LHCN-M2 (cell line): ENCODE data around the gene SNX22. TPM values are rescaled to one million over a fixed set of nuclear protein-coding genes. Genes with fewer than 3 reads are reported as not detected.

Experiments
- DNase-seq: peaks from one replicate; pipeline ENCODE4 v3.0.0-alpha.2; 2012; ENCODE audit warnings: low read depth
- total RNA-seq: library from RNA; depleted of rRNA; stranded (reverse); fragments of >200 nt; gene quantifications from 2 replicates; pipeline ENCODE4 v1.2.3, GENCODE V29; 2014

Gene SNX22
- total RNA-seq, 1 experiment from 2014 or later = 0.06 TPM

DNA sequence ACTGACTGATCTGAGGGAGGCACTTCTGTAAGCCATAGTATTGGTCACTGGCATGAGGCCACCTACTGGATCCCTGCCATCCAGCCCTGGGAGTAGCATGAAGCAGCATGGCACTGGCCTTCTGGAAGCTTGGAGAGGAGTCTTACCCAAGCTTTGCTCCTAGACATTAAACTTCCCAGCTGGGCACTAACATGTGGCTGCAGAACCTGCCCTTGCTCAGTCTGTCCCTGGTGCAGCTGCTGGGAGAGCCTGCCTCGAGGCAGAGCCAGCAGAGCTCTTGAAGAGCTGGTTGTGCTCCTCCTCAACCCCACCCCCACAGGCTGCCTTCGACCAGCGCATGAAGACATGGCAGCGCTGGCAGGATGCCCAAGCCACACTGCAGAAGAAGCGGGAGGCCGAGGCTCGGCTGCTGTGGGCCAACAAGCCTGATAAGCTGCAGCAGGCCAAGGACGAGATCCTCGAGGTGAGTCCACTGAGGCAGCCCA is 17.1 kb upstream of the SNX22 start:
- no peak for DNase-seq

DNA sequence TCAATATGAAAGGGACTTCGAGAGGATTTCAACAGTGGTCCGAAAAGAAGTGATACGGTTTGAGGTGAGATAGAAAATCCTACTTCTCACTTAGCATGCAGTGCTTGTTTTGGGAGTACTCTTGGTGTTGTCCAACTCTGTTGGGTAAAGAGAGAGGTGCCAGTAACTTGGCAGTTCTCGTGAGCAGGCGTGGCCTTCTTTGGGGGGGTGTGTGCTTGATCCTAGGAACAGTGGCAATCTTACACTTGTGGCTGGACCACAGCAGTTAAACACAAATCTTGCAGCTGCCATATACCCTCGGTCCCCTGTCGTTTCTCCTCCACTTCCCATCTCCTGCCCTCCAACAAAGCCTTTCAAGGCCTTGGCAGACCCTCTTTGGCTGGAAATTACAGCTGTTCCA is 15.2 kb upstream of the SNX22 start:
- no peak for DNase-seq

DNA sequence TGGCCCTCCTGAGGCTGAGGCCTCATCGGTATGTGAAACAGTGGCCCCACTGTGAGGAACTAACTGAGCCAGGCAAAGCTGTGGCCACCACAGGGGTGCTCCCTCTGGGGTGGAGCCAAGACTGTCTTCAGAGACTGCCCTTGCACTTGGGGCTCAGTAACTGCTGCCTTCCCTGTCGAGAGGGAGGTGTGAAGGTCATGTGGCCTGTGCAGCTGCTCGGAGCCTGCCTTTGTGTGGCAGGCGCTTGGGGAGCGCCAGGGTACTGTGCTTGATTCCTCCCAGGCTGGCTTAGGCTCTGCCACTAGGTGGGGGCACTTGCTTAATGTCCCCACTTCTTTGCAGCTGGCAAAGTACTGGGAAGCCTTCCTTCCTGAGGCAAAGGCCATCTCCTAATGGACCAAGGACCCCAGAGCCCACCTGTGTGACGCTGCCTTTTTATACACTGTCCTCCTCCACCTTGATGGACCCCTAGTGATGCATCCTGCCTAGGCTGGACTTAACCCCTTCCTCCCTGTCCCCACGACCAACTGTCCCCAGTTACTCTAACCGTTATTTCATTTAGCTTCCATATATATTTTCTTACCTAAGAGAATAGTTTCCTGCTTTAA is 14.2 kb upstream of the SNX22 start:
- peak; percentile 30 for DNase-seq

DNA sequence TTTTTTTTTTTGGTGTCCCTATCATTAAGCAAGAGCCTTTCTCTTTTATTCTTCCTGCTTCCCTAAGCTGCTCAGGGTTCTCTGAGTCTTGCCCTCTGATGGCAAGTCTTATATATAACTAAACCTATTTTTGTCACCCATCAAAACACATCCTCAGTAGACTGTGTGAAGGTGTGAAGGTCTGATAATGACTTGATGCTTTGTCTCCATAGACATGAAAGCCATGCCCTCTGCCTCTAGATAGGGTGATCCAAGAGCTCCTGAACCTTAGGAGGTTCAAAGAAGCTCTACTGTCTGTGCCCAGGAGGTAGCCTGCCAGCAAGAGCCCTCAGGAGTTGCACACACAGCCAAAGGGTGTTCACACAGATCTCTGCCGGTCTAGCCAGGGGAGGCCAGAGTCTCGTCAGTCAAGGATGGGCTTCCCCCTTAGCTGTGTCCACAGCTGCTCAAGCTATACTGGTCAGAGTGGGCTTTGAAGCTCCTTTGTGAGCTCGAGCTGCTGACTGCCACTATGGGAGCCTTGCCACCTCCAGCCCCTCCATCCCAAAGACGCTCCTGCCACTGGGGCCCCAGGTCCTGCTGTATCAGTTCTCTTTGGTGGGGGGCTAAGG is 13.1 kb upstream of the SNX22 start:
- no peak for DNase-seq

DNA sequence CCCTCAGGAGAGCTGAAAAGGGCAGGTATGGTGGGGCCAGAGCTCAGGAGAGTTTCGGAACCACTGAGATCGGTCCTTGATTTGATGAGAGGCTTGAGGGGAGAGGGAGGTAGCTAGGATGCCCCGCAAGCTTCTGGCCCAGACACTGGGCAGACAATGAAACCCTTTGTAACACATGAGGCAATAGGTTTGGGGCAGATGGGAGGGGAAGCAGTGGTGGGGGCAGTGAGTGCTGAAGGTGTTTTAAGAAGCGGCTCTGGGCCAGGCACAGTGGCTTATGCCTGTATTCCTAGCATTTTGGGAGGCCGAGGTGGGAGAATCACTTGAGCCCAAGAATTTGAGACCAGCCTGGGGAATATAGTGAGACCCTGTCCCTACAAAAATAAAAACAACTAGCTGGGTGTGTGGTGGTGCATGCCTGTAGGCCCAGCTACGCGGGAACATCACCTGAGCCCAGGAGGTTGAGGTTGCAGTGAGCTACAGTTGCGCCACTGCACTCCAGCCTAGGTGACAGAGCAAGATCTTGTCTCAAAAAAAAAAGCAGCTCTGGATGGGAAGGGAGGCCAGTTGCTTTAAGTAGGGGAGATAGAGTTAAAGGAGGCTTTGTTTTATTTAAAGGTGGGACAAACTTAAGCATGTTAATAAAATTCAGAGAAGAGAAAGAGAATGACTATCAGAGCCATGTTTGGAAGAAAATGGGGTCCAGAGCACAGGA is 9.6 kb upstream of the SNX22 start:
- no peak for DNase-seq

DNA sequence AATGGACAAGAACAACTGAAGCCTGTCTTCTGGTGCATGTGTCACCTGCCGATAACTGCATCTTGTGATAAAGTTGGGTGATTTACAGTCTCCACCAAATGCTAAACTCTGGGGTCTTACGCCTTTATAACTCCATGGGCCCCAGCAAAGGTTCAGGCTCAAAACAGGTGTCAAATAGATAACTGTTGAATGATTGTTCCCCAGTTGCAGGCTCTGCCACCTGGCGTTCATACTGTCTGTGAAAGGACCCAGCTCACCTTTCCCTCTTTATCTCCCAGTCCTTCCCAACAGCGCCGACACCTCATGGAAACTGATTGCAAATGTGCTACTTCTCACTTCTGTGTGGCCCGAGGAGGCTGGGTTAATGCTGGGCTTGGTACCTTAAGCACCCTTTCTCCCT is 8.3 kb upstream of the SNX22 start:
- no peak for DNase-seq

DNA sequence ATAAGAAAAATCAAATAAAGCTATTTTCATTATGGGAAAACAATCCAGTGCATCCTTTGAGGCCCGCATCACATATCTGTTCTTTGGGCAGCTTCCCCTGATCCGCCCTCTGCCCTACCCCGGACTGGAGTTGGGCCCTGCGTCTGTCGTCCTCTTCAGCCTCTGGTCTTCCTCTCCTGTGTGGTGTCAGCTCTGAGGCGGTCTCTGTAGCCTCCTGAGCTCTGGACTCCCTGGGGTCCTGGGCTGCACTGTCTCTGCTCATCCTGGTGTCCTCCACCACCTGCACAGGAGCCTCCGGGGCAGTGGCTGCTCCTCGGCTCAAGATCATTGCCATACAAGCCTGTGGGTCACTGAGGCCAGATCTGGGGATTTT is 7.4 kb upstream of the SNX22 start:
- DNase-seq = no peak

DNA sequence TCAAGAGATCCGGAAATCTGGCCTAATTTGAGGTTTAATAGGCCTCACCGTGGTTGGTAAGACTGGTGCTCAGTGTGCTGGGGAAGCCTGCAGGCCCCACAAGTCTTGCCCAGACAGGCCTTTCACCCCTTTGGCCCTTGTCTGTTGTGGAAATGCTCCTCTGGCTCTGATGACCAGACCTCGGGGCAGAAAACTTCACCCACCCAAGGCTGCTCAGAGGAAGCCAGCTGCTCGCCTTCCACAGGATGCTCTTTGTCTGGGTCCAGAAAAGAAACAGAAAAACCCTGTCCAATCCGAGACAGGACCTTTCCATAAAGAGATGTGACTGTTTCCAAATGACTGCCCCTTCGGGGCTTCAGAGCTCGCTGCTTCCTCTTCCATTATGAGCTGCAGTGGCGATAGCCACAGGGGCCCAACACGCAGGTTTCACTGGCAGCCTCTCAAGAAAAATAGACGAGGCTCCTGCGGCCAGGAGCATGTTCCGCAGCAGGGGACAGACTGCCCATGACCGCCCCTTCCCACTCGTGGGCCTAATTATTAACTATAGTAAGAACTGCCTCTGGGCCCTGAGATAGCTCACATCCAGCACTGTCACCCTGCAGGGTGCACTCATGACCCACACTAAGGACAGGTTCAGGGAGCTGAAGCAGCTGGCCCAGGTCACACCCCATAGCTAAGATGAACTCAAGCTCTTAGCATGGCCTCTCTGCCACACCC is 6.8 kb upstream of the SNX22 start:
- DNase-seq = no peak

DNA sequence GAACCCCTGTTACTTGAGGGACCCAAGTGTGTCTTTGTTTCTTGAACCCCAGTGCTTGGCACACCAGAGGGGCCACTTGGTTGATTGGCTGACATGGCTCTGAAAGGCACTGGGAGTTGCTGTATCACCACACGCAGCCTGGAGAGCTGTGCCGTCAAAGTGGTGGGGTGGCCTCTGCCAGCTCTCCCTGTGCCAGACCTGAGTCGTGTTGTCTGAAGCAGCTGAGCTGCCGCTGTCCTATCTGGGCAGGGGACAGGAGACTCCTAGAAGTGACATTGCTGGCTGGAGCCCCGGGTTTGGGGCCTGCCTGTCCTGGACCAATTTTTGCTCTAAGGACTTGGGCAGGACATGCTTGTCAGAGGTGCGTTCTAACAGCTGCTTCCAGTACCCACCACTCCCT is 5.5 kb upstream of the SNX22 start:
- DNase-seq = no peak

DNA sequence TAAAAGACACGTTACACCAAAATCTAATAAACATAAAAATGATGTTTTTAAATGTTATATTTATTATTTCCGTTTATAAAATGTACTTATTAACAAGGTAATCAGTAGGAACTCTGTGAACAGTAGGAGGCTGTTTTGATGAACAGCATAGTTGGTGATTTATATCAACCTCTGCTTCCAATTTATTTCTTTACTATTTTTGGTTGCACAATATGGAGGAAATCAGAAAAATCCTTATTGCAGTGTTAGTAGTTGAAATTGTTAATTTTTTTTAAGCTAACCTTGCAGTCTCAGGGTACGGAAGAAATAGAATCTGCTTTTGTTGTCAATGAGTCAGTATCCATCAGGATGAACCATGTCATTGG is 5.0 kb upstream of the SNX22 start:
- no peak for DNase-seq

DNA sequence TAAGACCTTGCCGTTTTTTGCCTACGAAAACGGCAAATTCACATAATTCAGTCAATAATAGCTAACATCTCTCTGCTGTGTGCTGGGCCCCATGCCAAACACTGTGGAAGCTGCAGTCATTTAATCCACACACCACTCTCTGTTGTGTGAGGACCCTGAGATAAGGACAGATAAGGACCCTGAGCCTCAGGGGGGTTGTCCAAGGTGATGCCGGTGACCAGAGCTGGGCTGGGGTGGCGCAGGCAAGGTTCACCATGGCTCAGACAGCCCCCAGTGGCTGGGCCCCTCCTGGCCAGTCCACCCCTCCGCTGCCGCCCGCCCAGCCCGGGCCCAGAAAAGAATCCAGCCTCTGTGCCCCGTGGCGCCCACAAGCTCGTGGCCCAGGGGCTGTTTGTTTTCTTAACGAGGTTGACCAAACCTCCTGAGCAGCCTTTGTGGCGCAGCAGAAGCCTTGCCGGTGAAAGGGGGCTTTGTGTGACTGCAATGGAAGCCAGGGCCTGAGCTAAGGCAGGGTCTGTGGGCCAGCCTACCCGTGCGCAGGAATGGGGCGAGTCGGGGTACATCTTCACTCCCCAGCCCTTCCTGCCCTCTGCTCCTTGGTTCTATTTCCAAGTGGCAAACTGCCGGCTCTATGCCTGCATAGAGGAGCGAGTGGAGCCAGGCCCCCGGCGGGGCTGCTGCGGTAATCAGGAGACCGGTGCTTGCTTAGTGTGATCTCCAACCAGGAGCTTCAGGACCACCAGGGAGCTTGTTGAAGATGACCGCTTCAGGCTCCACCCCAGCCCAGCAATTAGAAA is 4.4 kb upstream of the SNX22 start:
- no peak for DNase-seq

DNA sequence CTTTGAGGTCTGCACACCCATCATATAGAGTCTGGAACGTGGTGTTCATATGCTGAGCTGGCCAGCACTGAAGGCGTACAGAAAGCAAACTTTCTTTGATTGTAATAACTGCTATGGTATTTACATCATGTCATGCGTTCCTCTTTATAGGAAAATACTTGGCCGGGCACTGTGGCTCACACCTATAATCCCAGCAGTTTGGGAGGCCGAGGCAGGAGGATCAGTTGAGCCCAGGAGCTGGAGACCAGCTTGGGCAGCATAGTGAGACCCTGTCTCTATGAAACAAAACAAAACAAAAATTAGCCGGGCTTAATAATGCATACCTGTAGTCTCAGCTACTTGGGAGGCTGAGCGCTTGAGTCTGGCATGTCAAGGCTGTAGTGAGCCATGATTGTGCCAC is 3.4 kb upstream of the SNX22 start:
- DNase-seq = no peak

DNA sequence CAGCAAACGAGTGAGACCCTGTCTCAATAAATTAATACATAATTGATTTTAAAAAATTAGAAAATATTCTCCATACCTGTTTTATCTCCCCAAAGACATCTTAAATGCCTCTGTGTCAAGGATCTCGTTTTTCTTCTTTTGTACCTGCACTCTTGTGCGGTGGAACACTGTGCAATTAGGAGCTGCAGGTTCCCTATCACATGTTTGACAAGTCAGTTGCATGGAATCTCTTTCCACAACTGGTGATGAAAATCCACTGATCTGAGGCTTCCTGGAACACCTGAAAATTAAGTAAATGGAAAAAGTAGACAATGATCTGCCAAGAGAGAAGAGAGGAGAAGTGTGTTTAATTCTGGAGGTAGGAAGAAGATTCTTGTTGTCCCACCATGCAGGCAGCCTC is 3.0 kb upstream of the SNX22 start:
- DNase-seq = no peak

DNA sequence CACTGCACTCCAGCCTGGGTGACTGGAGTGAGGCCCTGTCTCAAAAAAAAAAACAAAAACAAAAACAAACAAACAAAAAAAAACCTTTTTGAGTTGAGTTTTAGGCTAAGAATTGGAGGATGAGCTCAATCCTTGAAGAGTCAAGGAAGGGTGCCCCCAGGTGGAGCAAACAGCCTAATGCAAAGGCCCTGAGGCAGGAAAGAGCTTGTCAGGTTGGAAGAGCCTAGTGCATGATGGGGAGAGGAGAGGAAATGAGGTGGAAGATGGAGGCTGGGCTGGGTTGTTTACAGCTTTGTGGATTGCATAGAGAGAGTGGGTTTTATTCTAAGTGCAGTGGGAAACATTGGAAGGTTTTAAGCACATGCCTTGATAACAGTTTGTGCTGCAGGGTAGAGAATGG is 2.1 kb upstream of the SNX22 start:
- peak; percentile 40 for DNase-seq

DNA sequence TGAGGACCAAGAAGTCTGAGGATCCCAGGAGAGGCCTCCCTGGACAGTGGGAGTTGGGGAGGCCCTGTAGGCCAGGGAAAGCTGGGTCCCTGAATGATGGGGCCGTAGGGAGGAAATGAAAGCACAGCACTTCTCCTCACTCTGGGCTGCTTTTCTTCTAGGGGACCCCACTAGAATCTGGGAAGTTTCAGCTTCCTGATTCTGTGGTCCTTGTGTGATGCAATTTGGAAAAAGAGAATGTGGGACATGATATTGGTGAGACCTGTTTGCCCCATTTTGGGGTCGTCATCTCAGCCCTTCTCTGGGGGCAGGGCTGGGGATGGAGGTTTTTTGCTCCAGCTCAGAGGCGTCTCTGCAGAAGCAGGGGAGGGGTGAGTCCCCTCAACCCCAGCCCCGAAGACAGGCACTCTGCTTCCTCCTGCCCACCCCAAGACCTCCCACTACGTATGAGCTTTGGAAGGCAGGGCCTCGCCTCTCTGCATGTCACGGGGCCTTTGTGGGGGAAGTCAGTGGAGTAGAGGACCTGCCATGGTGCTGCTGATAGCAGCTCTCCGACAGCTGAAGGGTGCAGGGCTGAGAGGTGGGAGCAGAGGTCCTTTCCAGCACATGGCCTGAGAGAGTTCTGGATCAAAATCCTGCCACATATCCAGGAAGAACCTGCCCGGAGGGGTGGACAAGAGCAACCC is 1.5 kb upstream of the SNX22 start:
- no peak for DNase-seq

DNA sequence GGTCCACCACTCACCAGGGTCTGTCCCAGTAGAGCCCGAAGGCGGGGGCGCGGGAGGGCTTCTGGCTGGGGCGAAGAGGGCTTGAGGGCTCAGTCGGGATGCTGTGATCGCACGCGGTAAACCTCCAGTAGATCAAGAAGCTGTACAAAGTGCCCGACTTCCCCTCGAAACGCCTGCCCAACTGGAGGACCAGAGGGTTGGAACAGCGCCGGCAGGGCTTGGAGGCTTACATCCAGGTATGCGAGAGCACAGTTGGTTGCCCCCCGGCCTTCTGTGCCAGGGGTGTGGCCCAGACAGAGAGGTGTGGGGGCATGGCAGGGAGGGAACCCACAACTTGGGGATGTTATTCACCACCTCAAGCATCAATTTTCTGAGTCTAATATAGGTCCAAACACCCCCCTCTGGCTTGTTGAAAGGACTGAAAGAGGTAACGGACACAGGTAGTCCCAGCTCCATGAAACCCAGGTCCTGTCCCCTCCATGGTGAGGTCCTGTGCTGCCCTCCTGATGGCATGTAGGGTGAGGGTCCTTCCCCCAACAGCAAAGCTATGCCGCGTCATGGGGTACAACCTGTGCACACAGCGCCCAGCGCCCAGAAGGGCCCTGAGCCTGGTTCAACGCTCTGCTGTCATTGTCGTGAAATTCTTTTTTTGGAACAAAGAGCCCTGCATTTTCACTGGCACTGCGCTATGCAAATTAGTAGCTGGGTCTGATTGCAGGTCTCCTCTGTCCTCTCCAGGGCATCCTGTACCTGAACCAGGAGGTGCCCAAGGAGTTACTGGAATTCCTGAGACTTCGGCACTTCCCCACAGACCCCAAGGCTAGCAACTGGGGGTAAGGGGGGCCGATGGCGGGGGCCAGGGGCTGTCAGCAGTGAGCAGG is 1.2 kb downstream of the SNX22 start:
- no peak for DNase-seq

DNA sequence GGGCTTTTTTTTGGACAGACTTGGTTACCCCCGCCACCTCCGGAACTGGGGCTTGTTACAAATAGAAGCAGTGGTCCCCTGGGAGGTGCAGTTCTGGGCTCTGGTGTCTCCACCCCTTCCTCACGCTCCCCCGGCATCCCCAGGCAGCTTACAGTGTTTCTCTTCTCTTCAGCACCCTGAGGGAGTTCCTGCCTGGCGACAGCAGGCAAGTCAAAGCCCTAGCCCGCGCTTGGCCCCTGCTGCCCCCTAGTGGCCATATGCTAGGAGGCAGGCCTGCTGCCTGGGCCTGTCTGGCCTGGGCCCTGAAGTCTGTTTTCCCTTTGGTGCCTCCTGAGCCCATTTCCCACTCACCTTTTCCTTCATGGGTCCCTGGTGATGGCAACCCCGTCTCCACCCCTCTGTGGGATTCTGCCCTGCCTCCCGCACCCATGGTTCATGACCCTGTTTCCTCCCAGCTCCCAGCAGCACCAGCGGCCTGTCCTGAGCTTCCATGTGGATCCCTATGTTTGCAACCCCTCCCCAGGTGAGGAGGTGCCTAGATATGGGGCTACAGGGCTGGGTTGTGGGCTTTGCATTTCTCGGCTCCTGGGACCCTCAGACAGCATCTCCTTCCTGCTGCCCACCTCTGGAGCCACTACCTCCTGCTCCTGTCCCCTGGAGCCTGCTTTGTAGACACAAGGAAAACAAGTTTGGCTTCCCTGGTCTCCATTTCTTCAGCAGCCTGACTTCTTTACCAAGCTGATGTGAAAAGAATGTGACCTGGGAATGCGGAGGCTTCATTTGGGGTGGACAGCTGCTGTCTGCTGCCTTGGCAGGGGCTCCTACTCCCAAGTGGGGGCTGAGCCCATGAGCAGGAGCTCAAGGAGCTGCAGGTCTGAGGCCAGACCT is 2.2 kb downstream of the SNX22 start:
- peak; percentile 76 for DNase-seq

DNA sequence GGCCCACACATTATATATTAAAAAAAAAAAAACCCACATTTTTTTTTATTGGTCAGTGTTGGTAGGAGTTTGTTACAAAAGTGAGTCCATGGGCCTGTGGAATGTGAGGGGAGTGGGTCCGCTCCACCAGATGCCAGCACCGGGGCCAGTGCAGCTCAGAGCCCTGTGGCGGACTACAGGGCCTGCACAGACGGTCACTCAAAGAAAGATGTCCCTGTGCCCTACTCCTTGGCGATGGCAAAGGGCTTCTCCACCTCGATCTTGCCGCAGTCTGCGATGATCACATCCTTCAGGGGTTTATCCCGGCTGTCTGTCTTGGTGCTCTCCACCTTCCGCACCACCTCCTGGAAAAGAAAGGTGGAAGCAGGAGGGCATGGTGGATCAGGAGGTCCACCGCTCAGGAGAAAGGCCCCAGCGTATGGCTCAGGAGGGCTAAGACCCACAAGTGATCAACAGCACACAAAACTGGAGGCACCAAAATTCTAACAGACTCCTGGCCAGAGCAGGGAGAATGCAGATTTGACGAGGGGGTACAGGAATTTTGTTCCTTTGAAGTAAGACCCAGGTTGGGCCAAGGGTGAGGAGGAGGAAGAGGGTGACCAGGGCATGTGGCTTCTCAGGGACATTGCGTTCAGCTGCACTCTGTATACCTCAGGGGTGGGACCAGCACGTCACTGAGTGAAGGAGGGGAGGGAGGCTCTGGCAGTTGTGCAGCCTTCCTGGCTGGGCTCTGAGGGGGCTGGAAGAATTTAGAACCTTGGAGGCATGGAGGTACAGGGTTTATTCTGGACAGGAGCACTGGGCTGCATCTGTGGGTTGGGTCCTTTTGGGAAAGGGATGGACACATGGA is 4.5 kb downstream of the SNX22 start:
- DNase-seq = no peak
